ENCODE measurements around the gene EGFR.

The EGFR gene

DNA sequence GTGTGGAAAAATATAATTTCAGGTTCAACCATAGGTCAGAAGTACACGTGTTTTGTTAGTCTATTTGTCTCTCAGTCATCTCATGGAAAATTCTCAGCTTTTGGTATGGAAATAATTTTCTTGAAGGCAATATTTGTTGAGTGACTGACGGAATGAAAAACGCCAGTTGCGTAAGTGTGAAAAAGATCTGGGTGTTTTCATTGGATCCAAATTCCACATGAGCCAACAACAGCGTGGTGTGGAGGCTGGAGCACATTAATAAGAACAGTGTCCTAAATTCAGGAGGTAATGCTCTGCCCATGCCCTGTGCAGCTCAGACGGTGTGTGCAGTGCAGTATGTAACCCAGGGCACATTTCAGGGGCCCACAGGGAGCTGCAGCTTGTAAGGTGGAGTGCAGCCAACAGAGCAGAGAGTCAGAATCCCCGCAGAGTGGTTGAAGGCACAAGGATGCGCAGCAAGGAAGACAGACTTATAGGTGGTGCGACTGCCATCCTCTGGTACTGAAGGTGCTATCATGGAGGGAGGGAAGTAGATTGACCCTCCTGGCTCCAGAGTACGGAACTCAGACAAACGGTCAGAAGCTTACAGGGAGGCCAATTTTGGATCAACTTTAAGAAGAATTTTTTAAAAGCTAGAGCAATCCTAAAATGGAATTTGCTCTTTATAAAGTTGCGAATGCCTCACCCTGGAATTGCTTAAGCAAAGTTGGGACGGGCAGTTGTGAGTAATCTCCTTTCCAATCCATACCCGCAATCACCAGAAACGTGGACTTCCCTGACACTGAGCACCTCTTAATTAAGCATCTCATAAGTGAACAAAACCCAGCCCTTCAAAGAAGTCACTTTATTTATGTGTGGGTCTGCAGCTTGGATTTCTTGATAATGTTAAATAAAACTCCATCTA is 38.0 kb downstream of the EGFR start:
- Histone ChIP-seq H3K36me3 (ENCODE audit: insufficient read depth, low read length) (no peaks in the 10 kb centered on the region), H3K9ac (ENCODE audit: low read depth, low read length) (no peak overlapping the region), H3K4me1 (ENCODE audit: insufficient read depth, low read length) (no peaks in the 10 kb centered on the region), H3K9me3 (ENCODE audit: control insufficient read depth, insufficient read depth, low read length) (no peaks in the 10 kb centered on the region)

DNA sequence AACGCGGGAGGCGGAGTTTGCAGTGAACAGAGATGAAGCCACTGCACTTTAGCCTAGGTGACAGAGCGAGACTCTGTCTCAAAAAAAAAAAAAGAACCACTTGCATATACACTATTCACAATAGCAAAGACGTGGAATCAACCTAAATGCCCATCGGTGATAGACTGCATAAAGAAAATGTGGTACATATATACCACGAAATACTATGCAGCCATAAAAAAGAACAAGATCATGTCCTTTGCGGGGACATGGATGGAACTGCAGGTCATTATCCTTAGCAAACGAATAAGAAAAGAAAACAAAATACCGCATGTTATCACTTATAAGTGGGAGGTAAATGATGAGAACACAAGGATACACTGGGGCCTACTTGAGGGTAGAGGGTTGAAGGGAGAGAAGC is 39.5 kb downstream of the EGFR start:
- Histone ChIP-seq H3K9me3 (ENCODE audit: control insufficient read depth, insufficient read depth, low read length) (no peaks in the 10 kb centered on the region), H3K36me3 (ENCODE audit: insufficient read depth, low read length) (no peaks in the 10 kb centered on the region), H3K4me1 (ENCODE audit: insufficient read depth, low read length) (peaks cover 2% of the 10 kb centered on the region; the same call in 1 of the 2 replicates), H3K9ac (ENCODE audit: low read depth, low read length) (no peak overlapping the region)

DNA sequence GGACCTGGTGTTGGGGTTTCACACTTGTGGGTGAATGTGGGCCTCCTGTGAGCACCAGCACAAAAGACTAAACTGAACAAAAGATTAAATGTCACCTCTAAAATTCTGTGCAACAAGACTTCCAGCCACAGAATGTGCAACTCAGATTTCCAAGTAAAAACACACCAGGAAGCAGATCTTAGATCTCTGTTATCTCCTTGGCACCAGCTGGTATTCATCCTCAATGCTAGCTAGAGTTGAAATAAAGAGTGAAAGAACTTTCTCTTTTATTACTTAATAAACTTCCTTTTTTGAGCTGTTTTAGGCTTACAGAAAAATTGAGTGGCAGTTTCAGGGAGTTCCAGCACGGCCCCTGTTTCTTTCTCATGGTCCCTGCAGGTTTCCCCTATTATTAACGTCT is 40.2 kb downstream of the EGFR start:
- Histone ChIP-seq H3K9ac (ENCODE audit: low read depth, low read length) (no peak overlapping the region), H3K9me3 (ENCODE audit: control insufficient read depth, insufficient read depth, low read length) (no peaks in the 10 kb centered on the region), H3K36me3 (ENCODE audit: insufficient read depth, low read length) (no peaks in the 10 kb centered on the region), H3K4me1 (ENCODE audit: insufficient read depth, low read length) (peaks cover 2% of the 10 kb centered on the region; the same call in 1 of the 2 replicates)

DNA sequence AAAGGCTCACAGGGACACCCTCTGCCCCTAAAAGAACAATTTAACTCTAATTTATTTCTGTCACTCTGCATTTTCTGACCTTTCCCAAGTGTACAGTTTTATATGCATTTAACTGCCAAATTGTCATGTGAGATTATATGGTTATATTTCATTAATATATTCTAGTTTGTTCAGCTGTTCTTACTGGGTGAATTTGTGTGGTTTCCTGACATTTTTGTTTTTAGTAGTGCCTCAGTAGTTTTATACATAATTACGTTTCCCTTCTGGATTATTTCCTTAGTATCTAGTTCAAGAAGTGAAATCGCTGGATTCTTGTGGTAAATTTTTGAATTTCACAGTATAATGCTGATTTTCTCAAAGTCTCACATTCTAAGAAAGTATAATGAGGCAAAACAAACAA is 41.3 kb downstream of the EGFR start:
- Histone ChIP-seq H3K36me3 (ENCODE audit: insufficient read depth, low read length) (no peaks in the 10 kb centered on the region), H3K9ac (ENCODE audit: low read depth, low read length) (no peak overlapping the region), H3K4me1 (ENCODE audit: insufficient read depth, low read length) (peaks cover 11% of the 10 kb centered on the region), H3K9me3 (ENCODE audit: control insufficient read depth, insufficient read depth, low read length) (no peaks in the 10 kb centered on the region)

DNA sequence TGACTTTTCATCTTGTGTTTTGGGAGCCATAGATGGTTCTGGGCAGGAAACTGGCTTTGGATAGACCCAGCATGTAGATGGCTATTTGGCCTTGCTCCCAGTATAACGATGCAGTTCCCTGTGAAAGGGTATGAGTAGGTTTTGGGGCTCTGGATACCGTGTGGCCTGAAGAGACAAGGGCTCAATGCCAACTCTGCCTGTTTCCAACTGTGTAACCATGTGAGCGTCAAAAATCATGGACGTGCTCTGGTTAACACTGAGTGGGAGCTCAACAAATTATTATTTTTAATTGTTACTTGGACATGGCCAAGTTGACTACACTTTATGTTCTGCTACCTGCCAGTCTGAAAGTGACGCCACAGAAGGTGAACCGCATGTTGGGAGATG is 41.8 kb downstream of the EGFR start:
- no peaks in the 10 kb centered on the region for H3K36me3 ChIP-seq (ENCODE audit: insufficient read depth, low read length)
- peaks cover 16% of the 10 kb centered on the region for H3K4me1 ChIP-seq (ENCODE audit: insufficient read depth, low read length)
- H3K9me3 ChIP-seq (ENCODE audit: control insufficient read depth, insufficient read depth, low read length), result no peaks in the 10 kb centered on the region
- no peak overlapping the region for H3K9ac ChIP-seq (ENCODE audit: low read depth, low read length)

DNA sequence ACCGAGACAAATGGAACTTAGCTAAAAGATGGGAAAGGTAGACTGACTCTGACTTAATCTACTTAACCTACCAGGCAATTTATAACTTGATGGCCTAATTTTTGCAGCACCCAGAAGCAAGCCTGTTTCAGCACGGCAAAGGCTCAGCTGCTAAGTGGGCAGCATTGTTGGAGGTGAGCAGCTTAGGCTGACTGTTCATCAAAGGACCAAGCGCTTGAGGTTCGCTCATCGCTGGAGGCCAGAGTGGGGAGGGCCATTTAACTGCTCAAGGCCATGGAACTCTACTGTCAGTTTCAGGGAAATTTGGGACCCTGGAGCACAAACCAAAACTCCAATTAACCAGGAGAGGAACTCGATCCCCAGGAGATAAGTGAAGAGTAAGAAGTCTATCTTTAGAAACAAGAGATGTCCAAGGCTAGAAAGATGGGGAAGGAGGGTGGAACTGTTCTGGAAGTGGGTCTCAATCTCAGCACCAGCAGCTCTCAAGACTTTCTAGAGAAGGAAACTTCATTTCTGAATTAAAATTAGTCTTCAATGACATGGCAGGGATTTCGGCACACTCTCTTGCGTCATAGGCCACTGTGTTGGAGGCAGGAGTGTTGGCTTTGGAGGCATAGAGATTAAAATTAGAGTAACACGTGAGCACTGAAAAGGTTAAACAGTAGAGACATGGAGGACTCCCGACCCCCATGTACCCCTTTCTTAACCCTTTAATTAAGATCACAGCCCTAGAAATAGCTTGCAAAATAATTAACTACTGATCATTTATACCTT is 43.1 kb downstream of the EGFR start:
- no peaks in the 10 kb centered on the region for H3K9me3 ChIP-seq (ENCODE audit: control insufficient read depth, insufficient read depth, low read length)
- H3K9ac ChIP-seq (ENCODE audit: low read depth, low read length), result no peak overlapping the region
- H3K36me3 ChIP-seq (ENCODE audit: insufficient read depth, low read length), result no peaks in the 10 kb centered on the region
- H3K4me1 ChIP-seq (ENCODE audit: insufficient read depth, low read length), result peaks cover 27% of the 10 kb centered on the region

DNA sequence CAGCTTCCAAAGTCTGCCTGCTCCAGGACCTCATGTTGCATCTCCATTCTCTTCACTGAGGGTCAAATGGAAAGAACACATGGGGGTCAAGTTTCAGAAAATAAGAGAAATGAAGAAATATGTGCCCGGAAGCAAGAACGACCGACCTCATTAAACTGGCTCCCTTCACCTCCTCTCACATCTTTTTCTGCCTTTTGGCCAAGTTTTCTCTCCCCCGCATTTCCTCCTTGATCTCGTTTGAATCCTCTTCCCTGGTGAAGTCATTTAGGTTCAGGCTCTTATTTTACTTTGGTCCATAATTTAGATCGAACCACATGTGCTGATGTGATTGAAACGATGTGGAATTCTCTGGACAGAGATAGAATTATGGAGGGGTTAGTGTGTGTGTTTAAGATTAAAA is 44.2 kb downstream of the EGFR start:
- Histone ChIP-seq H3K9ac (ENCODE audit: low read depth, low read length) (no peak overlapping the region), H3K36me3 (ENCODE audit: insufficient read depth, low read length) (no peaks in the 10 kb centered on the region), H3K9me3 (ENCODE audit: control insufficient read depth, insufficient read depth, low read length) (no peaks in the 10 kb centered on the region), H3K4me1 (ENCODE audit: insufficient read depth, low read length) (peaks cover 30% of the 10 kb centered on the region)

DNA sequence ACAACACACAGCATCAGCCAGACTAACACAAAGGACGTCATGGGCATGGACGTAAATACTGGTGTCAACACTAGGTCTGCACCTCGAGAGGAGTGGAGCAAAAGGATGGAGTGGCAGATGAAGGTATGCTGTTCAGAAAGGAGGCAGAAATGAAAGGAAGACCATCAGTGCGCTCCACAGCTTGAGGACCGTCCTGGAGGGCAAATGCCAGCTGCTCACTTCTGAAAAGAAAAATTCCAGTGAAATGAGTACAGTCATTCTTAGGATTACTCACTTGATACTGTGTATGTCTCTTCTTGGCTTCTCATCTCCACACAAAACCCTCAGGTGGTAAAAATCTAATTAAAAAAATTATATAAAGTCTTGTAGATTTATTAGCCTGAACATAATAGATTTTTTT is 44.8 kb downstream of the EGFR start:
- Histone ChIP-seq H3K36me3 (ENCODE audit: insufficient read depth, low read length) (no peaks in the 10 kb centered on the region), H3K9ac (ENCODE audit: low read depth, low read length) (no peak overlapping the region), H3K4me1 (ENCODE audit: insufficient read depth, low read length) (peaks cover 30% of the 10 kb centered on the region), H3K9me3 (ENCODE audit: control insufficient read depth, insufficient read depth, low read length) (no peaks in the 10 kb centered on the region)

DNA sequence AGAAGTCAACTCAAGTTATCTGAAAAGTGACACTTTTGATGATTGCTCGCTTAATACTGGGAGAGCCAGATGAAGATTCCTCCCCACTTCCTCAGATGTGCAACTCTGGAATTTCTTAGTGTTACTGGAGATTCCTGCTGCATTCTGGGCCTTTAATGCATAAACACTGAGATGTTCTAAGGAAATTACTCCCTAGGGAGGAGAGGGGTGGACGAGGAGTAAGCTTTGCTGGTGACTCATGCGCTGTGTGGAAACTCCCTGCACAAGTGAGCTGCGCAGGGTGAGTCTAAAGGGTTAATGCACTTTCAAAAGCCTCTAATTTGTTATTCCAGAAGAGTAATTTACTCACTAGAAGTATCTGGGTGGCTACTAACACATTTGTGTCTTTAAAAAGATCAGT is 46.3 kb downstream of the EGFR start:
- Histone ChIP-seq H3K9me3 (ENCODE audit: control insufficient read depth, insufficient read depth, low read length) (no peaks in the 10 kb centered on the region), H3K36me3 (ENCODE audit: insufficient read depth, low read length) (no peaks in the 10 kb centered on the region), H3K4me1 (ENCODE audit: insufficient read depth, low read length) (peaks cover 30% of the 10 kb centered on the region), H3K9ac (ENCODE audit: low read depth, low read length) (no peak overlapping the region; the same call in 1 of the 2 replicates)

DNA sequence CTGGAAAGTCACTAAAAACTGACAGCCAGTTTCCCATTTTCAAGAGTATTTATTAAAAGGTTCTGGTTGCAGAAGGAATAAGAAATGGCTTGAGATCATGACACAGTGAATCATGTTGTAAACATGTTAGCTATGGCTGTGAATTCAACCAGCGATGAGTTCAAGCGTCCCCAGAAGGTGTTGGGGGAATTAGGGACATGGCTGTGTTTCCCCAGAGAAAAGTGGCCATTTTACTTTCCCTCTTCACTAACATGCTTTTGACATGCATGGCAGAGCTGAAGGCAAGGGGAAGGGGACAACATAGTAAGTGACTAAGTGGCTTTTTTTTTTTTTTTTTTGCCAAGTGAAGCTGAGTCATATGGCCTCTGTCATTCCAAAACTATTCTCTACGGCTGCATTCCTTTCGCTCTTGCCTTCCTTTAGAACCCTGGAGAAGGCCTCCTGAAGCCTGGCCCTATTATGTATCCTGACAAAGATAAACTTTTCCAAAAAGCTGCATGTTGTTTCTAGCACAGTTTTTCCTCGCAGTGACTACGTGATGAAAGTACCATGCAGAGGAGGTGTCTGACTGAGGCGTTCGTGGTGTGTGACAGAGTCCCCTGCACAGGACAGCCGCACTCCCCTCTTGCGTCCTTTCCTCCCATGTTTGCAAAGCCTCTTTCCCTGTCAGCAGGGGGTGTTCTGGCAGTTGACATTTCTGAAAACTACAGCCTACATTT is 46.9 kb downstream of the EGFR start:
- no peaks in the 10 kb centered on the region for H3K36me3 ChIP-seq (ENCODE audit: insufficient read depth, low read length)
- H3K9me3 ChIP-seq (ENCODE audit: control insufficient read depth, insufficient read depth, low read length), result no peaks in the 10 kb centered on the region
- H3K4me1 ChIP-seq (ENCODE audit: insufficient read depth, low read length), result peaks cover 30% of the 10 kb centered on the region
- H3K9ac ChIP-seq (ENCODE audit: low read depth, low read length), result peak overlapping the region; percentile 28; the same call in 1 of the 2 replicates

DNA sequence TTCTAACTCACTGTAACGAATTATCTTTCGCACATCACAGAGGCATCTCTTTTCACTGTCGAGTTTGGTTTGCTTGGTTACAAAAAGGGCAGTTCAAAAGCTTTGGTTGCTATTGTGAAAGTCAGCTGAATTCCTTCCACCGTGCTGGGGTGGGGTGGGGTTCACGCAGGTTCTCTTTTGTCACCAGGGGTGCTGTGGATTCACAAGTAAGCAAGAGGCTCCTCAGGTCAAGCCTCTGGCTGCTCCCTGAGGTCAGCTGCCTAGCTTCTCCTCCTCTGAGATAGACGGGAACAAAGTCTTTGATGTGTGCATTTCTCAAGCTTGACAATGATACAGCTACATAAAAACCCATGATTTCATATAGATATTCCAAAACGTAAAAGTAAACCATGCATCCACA is 47.7 kb downstream of the EGFR start:
- peaks cover 30% of the 10 kb centered on the region for H3K4me1 ChIP-seq (ENCODE audit: insufficient read depth, low read length)

DNA sequence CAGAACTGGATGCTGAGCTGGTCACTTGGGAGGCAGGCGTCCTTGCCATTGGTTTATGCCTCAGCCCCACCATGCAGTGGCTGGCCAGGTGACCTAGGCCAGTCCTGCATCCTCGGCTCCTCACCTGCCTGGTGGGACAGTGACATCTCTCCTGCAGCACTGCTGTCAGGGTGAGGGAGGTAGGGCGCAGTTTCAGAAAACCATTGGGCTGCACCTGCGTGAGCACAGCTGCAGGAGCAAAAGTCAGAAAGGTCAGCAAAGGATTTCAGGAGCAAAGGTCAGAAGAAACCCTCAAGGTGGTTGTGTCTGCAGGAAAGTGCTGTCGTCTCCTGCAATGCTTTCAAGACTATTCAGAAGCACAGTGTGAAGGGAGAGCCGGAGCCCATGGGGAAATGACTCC is 48.1 kb downstream of the EGFR start:
- H3K9me3 ChIP-seq (ENCODE audit: control insufficient read depth, insufficient read depth, low read length), result no peaks in the 10 kb centered on the region
- H3K4me1 ChIP-seq (ENCODE audit: insufficient read depth, low read length), result peaks cover 30% of the 10 kb centered on the region
- no peaks in the 10 kb centered on the region for H3K36me3 ChIP-seq (ENCODE audit: insufficient read depth, low read length)
- no peak overlapping the region for H3K9ac ChIP-seq (ENCODE audit: low read depth, low read length)

More for the DNA sequence above, 47.7 kb downstream of the EGFR start:
- no peaks in the 10 kb centered on the region for H3K9me3 ChIP-seq (ENCODE audit: control insufficient read depth, insufficient read depth, low read length)
- H3K9ac ChIP-seq (ENCODE audit: low read depth, low read length), result 0 out of 2 replicates have a peak overlapping the region, but pooled peaks have one; percentile 28
- no peaks in the 10 kb centered on the region for H3K36me3 ChIP-seq (ENCODE audit: insufficient read depth, low read length)

DNA sequence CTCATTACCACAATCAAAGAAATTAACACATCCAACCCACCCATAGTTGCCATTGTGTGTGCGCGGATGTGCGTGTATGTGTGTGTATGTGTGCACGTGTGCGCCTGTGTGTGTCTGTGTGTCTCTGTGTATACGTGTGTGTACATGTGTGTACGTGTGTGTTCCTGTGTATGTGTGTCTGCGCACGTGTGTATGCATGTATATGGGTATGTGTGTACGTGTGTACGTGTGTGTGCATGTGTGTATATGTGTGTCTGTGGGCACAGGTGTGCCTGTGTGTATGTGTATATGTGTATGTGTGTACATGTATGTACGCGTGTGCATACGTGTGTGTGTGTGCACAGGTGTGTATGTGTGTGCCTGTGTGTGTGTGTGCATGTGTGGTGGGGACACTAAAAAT is 48.9 kb downstream of the EGFR start:
- no peaks in the 10 kb centered on the region for H3K9me3 ChIP-seq (ENCODE audit: control insufficient read depth, insufficient read depth, low read length)
- peaks cover 30% of the 10 kb centered on the region for H3K4me1 ChIP-seq (ENCODE audit: insufficient read depth, low read length)
- no peaks in the 10 kb centered on the region for H3K36me3 ChIP-seq (ENCODE audit: insufficient read depth, low read length)
- no peak overlapping the region for H3K9ac ChIP-seq (ENCODE audit: low read depth, low read length)

DNA sequence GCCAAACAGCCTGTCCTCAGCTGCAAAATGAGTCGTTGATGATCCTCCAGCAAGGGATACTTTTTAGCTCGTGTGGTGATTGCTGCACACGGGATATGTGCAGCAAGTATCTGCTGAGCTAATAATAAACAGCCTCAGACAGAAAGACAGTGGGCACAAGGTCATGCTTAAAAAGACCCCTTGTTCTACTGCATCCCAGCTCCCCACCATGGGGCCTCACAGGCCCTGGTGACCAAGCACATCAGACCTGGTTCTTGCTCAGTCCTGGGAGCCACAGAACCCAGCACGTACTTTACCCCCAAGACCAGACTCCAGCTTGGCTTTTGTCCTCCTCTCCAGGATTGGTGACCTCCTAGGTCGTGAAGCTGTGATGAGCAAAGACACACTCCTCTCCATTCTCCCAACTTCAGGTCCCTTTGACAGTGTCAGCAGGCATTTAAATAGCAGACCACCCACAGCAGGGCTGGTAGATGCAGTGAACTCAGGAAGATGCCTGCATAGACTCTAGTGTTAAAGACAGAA is 50.5 kb downstream of the EGFR start:
- no peak overlapping the region for H3K9ac ChIP-seq (ENCODE audit: low read depth, low read length)

More for the DNA sequence above, 50.5 kb downstream of the EGFR start:
- no peaks in the 10 kb centered on the region for H3K9me3 ChIP-seq (ENCODE audit: control insufficient read depth, insufficient read depth, low read length)
- H3K36me3 ChIP-seq (ENCODE audit: insufficient read depth, low read length), result no peaks in the 10 kb centered on the region
- peaks cover 32% of the 10 kb centered on the region for H3K4me1 ChIP-seq (ENCODE audit: insufficient read depth, low read length)
